ENCODE data around the gene IGBP1.

DNA sequence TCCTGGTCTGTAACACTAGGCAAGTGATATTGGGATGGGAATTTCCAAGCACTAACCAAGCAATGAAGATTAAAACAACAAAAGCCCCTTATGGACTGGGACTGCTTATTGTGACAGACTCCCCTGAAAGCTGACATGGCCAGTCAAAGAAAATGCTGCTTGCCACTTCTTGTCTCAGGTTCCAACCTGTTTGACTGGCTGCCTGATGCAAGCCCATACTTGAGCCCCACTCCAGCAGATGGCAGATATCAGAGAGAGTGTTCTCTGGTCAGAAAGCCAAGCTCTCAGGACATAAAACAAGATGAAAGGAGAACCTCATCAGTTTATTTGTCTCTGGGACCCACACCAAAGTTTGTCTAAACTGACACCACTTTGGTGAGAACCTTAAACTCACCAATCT is 15.5 kb upstream of the IGBP1 start:
- no peak for TF ChIP-seq POLR2AphosphoS5 (IDR thresholded peaks at IDR 0.05)
- no peak for TF ChIP-seq CTCF (IDR thresholded peaks at IDR 0.05)
- no peak for TF ChIP-seq POLR2A (IDR thresholded peaks at IDR 0.05)
- TF ChIP-seq EP300 (IDR thresholded peaks at IDR 0.05; ENCODE audit: low read depth): no peak
